Measurements from ENCODE around the gene GJA4. TPM values are rescaled to one million over a fixed set of nuclear protein-coding genes. Genes with fewer than 3 reads are reported as not detected.

Gene GJA4
- total RNA-seq, 2 donors from 2014 or later, result 9.0 TPM

- H3K27ac ChIP-seq (ENCODE audit: low read depth, low read length), result no peak overlapping the region
- H3K4me3 Mint-ChIP-seq, result no peak overlapping the region
- H3K36me3 ChIP-seq (ENCODE audit: control insufficient read depth, insufficient read depth, low read length), result no peaks in the 10 kb centered on the region
- peaks cover 24% of the 10 kb centered on the region for H3K4me1 Mint-ChIP-seq
- no peak overlapping the region for H3K4me3 ChIP-seq (ENCODE audit: low read length)
- no peaks in the 10 kb centered on the region for H3K27me3 ChIP-seq (ENCODE audit: control insufficient read depth, insufficient read depth, low read length, poor library complexity, severe bottlenecking)
- WGBS, 2 experiments (ENCODE audit: insufficient coverage in 1 of 2, insufficient read length in 1 of 2), result 95 to 99% methylated on average over 17 to 33 of the region's 33 CpGs
- no peaks in the 10 kb centered on the region for H3K27me3 Mint-ChIP-seq (ENCODE audit: insufficient read depth)
- no peak overlapping the region for H3K27ac Mint-ChIP-seq
- H3K9me3 ChIP-seq (ENCODE audit: control insufficient read depth, low read length), result no peaks in the 10 kb centered on the region
- H3K36me3 Mint-ChIP-seq (ENCODE audit: low read depth), result no peaks in the 10 kb centered on the region
- peaks cover 5% of the 10 kb centered on the region for H3K4me1 ChIP-seq (ENCODE audit: control insufficient read depth, insufficient read depth, low read length)
- DNase-seq, result no peak
- peaks cover 2% of the 10 kb centered on the region for H3K9me3 Mint-ChIP-seq
- TF ChIP-seq CTCF (conservative IDR thresholded peaks at IDR 0.05), result no peak
- no peak overlapping the region for H3K9ac ChIP-seq (ENCODE audit: extremely low read depth, low read length, poor library complexity, severe bottlenecking)
These were observed 31.5 kb upstream of the GJA4 start for GRCh38 chr1:34761176-34761761.

GRCh38 chr1:34761776-34762307 is 31.0 kb upstream of the GJA4 start:
- no peak for TF ChIP-seq CTCF (conservative IDR thresholded peaks at IDR 0.05)

GRCh38 chr1:34762474-34763141 is 30.2 kb upstream of the GJA4 start:
- DNase-seq, result peak; percentile 71
- 85 to 86% methylated on average over 5 to 7 of the region's 7 CpGs for WGBS, 2 experiments (ENCODE audit: insufficient coverage in 1 of 2, insufficient read length in 1 of 2)
- no peaks in the 10 kb centered on the region for H3K36me3 Mint-ChIP-seq (ENCODE audit: low read depth)
- H3K4me1 ChIP-seq (ENCODE audit: control insufficient read depth, insufficient read depth, low read length), result peaks cover 5% of the 10 kb centered on the region
- H3K27me3 Mint-ChIP-seq (ENCODE audit: insufficient read depth), result no peaks in the 10 kb centered on the region
- peaks cover 2% of the 10 kb centered on the region for H3K9me3 Mint-ChIP-seq
- H3K4me3 ChIP-seq (ENCODE audit: low read length), result no peak overlapping the region
- H3K27ac Mint-ChIP-seq, result no peak overlapping the region
- TF ChIP-seq CTCF (conservative IDR thresholded peaks at IDR 0.05), result no peak
- H3K9me3 ChIP-seq (ENCODE audit: control insufficient read depth, low read length), result no peaks in the 10 kb centered on the region
- H3K27ac ChIP-seq (ENCODE audit: low read depth, low read length), result no peak overlapping the region
- H3K9ac ChIP-seq (ENCODE audit: extremely low read depth, low read length, poor library complexity, severe bottlenecking), result no peak overlapping the region
- H3K27me3 ChIP-seq (ENCODE audit: control insufficient read depth, insufficient read depth, low read length, poor library complexity, severe bottlenecking), result no peaks in the 10 kb centered on the region
- H3K4me1 Mint-ChIP-seq, result peaks cover 24% of the 10 kb centered on the region
- no peak overlapping the region for H3K4me3 Mint-ChIP-seq
- no peaks in the 10 kb centered on the region for H3K36me3 ChIP-seq (ENCODE audit: control insufficient read depth, insufficient read depth, low read length)

More at GRCh38 chr1:34761776-34762307, 31.0 kb upstream of the GJA4 start:
- Mint-ChIP-seq H3K36me3 (ENCODE audit: low read depth) (no peaks in the 10 kb centered on the region), H3K4me1 (peaks cover 24% of the 10 kb centered on the region), H3K27ac (no peak overlapping the region), H3K27me3 (ENCODE audit: insufficient read depth) (no peaks in the 10 kb centered on the region), H3K9me3 (peaks cover 2% of the 10 kb centered on the region), H3K4me3 (no peak overlapping the region)
- Histone ChIP-seq H3K9ac (ENCODE audit: extremely low read depth, low read length, poor library complexity, severe bottlenecking) (no peak overlapping the region), H3K4me1 (ENCODE audit: control insufficient read depth, insufficient read depth, low read length) (peaks cover 5% of the 10 kb centered on the region), H3K4me3 (ENCODE audit: low read length) (no peak overlapping the region), H3K27ac (ENCODE audit: low read depth, low read length) (no peak overlapping the region), H3K27me3 (ENCODE audit: control insufficient read depth, insufficient read depth, low read length, poor library complexity, severe bottlenecking) (no peaks in the 10 kb centered on the region), H3K9me3 (ENCODE audit: control insufficient read depth, low read length) (no peaks in the 10 kb centered on the region), H3K36me3 (ENCODE audit: control insufficient read depth, insufficient read depth, low read length) (no peaks in the 10 kb centered on the region)
- DNase-seq, result no peak
- 95 to 100% methylated on average over 5 to 13 of the region's 13 CpGs for WGBS, 2 experiments (ENCODE audit: insufficient coverage in 1 of 2, insufficient read length in 1 of 2)
